ENCODE results near the gene SEC14L1. TPM values are rescaled to one million over a fixed set of nuclear protein-coding genes. Genes with fewer than 3 reads are reported as not detected.
"Not testable (repeated sequence)": the region's sequence is repeated elsewhere in the genome, so short reads cannot be mapped to it uniquely, and the experiment has no call there.

Gene SEC14L1
- total RNA-seq, 1 donor from 2014 or later: 40.5 TPM

DNA sequence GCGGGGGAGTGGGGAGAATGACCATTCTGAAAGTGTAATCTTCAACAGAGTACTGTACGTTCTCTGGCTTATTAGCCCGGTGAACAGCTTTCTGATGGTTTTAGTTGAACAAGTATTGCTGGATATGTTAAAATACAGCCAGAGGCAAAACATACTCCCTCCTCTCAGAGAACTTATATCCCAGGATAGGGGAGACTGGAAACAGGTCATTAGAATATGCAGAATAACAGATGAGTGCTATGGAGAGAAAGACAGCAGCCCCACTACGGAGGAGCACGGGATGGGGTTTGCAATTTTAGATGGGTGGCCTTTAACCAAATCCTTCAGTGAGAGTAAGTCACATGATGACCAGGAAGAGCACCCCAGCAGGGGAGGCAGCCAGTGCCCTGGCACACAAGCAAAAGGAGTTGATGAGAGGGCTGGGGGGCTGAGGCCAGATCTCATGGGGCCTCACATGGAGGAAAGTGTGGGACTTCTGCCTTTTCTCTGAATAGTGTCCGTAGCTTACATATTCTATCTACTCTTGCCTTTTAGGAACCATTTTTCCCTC, 43.1 kb upstream of the SEC14L1 start:
- H3K27me3 ChIP-seq: no peaks in the 10 kb centered on the region
- peaks cover 0 to 30% of the 10 kb centered on the region in 2 donors for H3K36me3 ChIP-seq
- no peak overlapping the region for H3K4me3 ChIP-seq
- no peaks in the 10 kb centered on the region for H3K9me3 ChIP-seq
- H3K4me1 ChIP-seq: peaks cover 45% of the 10 kb centered on the region
- peak overlapping the region; percentile 88 for H3K27ac ChIP-seq
- intact Hi-C loops (cut with DNase I): loop anchor here (5.0 to 10.0 kb wide), 3 partner anchors 45 to 277 kb away; partner anchors contain the start of gene SEC14L1
- no peak for TF ChIP-seq POLR2A (IDR thresholded peaks at IDR 0.05)
- TF ChIP-seq, protein P1, sequence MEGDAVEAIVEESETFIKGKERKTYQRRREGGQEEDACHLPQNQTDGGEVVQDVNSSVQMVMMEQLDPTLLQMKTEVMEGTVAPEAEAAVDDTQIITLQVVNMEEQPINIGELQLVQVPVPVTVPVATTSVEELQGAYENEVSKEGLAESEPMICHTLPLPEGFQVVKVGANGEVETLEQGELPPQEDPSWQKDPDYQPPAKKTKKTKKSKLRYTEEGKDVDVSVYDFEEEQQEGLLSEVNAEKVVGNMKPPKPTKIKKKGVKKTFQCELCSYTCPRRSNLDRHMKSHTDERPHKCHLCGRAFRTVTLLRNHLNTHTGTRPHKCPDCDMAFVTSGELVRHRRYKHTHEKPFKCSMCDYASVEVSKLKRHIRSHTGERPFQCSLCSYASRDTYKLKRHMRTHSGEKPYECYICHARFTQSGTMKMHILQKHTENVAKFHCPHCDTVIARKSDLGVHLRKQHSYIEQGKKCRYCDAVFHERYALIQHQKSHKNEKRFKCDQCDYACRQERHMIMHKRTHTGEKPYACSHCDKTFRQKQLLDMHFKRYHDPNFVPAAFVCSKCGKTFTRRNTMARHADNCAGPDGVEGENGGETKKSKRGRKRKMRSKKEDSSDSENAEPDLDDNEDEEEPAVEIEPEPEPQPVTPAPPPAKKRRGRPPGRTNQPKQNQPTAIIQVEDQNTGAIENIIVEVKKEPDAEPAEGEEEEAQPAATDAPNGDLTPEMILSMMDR (IDR thresholded peaks at IDR 0.05): no peak
- DNase-seq (ENCODE audit: extremely low spot score in 2 of 2): no peak

DNA sequence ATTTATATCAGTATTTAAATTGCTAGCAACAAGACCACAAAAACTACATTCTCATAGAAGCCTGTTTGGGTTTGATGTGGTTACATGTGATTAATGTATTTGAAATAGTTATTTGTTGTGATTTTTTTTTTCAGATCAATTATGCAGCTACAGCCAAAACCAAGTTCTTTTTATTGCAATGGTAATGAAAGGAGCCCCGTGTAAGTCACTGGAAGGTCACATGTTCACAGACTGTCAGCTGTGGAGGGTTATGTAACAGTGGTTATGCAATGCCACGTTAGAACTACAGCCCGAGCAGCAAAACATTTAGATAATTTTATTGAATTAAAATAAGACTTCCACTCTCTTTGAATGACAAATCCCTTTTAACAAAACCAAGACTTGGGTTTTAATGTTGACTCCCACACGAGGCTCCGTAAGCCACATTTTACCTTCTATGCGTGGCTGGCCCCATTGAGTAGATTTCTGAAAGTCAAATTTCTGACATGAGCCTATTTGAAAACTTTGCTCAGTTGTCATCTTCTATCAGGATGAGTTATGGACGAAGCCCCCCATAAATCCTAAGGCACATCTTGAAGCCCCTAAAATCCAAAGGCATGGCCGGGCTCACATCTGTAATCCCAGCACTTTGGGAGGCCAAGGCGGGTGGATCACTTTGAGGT, 41.8 kb upstream of the SEC14L1 start:
- no peaks in the 10 kb centered on the region for H3K27me3 ChIP-seq
- intact Hi-C loops (cut with DNase I): loop anchor here (5.0 to 10.0 kb wide), 3 partner anchors 43 to 276 kb away; partner anchors contain the start of gene SEC14L1
- H3K36me3 ChIP-seq: peaks cover 0 to 17% of the 10 kb centered on the region in 2 donors
- no peak overlapping the region for H3K4me3 ChIP-seq
- H3K4me1 ChIP-seq: peaks cover 49% of the 10 kb centered on the region
- H3K27ac ChIP-seq: peak overlapping the region; percentile 88
- peak in 1 of 2 donors; percentile 99 for TF ChIP-seq POLR2AphosphoS5 (IDR thresholded peaks at IDR 0.05; ENCODE audit: insufficient read depth in 1 of 2, low read depth in 1 of 2)
- no peak for TF ChIP-seq POLR2A (IDR thresholded peaks at IDR 0.05)
- H3K9me3 ChIP-seq: no peaks in the 10 kb centered on the region
- no peak for DNase-seq (ENCODE audit: extremely low spot score in 2 of 2)

- H3K27me3 ChIP-seq: no peaks in the 10 kb centered on the region
- H3K4me1 ChIP-seq: peaks cover 49% of the 10 kb centered on the region
- intact Hi-C loops (cut with DNase I): loop anchor here (5.0 to 10.0 kb wide), 3 partner anchors 42 to 275 kb away; partner anchors contain the start of gene SEC14L1
- no peak for DNase-seq (ENCODE audit: extremely low spot score in 2 of 2)
- H3K4me3 ChIP-seq: no peak overlapping the region
- no peaks in the 10 kb centered on the region for H3K9me3 ChIP-seq
- TF ChIP-seq POLR2A (IDR thresholded peaks at IDR 0.05) (no peak), POLR2AphosphoS5 (IDR thresholded peaks at IDR 0.05; ENCODE audit: insufficient read depth in 1 of 2, low read depth in 1 of 2) (no peak)
- TF ChIP-seq, protein P1 (IDR thresholded peaks at IDR 0.05): no peak
- peak overlapping the region; percentile 88 for H3K27ac ChIP-seq
- peaks cover 0 to 7% of the 10 kb centered on the region in 2 donors for H3K36me3 ChIP-seq
These were observed 40.8 kb upstream of the SEC14L1 start for GRCh38 chr17:77099997-77100396.

DNA sequence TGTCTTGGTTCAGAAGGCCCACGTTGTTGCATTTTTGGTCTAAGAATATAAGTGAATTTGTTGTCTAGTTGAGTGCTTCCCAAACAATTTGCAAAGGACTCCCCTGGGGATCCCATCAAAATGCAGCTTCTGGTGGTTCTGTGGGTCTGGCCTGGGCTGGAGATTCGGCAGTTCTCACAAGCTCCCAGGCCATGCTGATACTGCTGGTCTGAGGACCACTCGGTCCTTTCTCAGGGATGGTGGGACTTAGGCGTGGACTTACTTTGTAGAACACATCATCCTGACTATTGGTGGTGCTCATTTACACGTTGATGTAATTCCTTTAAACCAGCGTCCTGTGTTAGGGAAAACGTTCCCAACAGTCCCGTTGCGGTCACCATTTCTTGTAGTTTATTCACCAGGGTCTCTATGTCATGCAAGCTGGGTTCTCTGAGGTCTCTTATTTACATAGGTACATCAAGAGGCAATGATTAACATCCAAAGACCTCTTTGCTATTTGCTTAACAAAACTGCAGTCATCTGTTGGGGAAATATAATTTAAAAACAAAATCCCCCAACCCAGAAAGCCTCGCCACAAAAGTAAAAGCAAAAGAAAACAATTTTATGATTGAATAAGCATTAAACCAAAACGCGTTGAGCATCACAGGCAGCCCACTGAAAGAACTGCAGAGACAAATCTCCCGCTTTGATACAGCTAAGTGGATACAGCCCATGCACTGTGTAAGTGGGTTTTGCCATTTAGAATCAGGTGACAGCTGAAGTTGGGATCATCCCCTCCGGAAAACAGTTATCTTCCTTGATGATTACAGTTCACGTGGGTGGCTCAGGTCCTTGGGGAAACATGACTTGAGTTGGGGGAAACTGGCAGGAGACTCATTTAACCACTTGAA, 39.0 kb upstream of the SEC14L1 start:
- peaks cover 38% of the 10 kb centered on the region for H3K4me1 ChIP-seq
- H3K27ac ChIP-seq: no peak overlapping the region
- H3K27me3 ChIP-seq: no peaks in the 10 kb centered on the region
- H3K36me3 ChIP-seq: no peaks in the 10 kb centered on the region
- H3K9me3 ChIP-seq: no peaks in the 10 kb centered on the region
- intact Hi-C loops (cut with DNase I): no loop called here
- no peak overlapping the region for H3K4me3 ChIP-seq
- no peak for DNase-seq (ENCODE audit: extremely low spot score in 2 of 2)
- no peak for TF ChIP-seq POLR2AphosphoS5 (IDR thresholded peaks at IDR 0.05; ENCODE audit: insufficient read depth in 1 of 2, low read depth in 1 of 2)
- TF ChIP-seq, protein P1 (IDR thresholded peaks at IDR 0.05): no peak
- TF ChIP-seq POLR2A (IDR thresholded peaks at IDR 0.05): no peak

DNA sequence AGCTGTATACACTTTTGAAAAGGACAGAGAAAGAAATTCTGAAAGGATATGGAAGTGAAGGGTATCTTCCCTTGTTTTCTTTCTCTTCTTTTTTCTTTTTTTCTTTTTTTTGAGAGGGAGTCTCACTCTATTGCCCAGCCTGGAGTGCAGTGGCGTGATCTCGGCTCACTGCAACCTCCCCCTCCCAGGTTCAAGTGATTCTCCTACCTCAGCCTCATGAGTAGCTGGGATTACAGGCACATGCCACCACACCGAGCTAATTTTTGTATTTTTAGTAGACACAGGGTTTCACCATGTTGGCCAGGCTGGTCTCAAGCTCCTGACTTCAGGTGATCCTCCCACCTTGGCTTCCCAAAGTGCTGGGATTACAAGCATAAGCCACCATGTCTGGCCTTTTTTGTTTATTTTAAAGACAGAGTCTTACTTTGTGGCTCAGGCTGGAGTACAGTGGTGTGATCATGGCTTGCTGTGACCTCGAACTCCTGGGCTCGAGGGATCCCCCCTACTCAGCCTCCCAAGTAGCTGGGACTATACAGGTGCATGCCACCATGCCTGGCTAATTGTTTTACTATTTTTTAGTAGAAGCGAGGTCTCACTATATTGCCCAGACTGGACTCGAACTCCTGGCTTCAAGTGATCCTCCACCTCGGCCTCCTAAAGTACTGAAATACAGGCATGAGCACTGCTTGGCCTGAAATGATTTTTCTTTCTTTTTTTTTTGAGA, 38.2 kb upstream of the SEC14L1 start:
- intact Hi-C loops (cut with DNase I); DNase-seq (ENCODE audit: extremely low spot score in 2 of 2); H3K27ac ChIP-seq: not testable (repeated sequence)

More for the DNA sequence above, 38.2 kb upstream of the SEC14L1 start:
- H3K36me3 ChIP-seq, H3K4me3 ChIP-seq, H3K27me3 ChIP-seq, H3K9me3 ChIP-seq: not testable (repeated sequence)
- peaks cover 32% of the 10 kb centered on the region for H3K4me1 ChIP-seq
